ENCODE data around the gene PIK3C2B. TPM values are rescaled to one million over a fixed set of nuclear protein-coding genes. Genes with fewer than 3 reads are reported as not detected.

The PIK3C2B gene
- total and polyA plus RNA-seq, 2 donors (not counting 3 experiments of a cell fraction or from before 2014, with no cell fraction given), result 33.7 to 49.0 TPM

- dilution Hi-C loops (cut with MboI; ENCODE audit: extremely low pct_ligation_motif_present, low sequenced_read_pairs), result loop anchor here (10.0 kb wide), 1 partner anchor 59 kb away; no protein-coding TSS in a partner anchor
- peak overlapping the region; percentile 71 for H2AFZ ChIP-seq (ENCODE audit: low read depth, low read length)
- no peaks in the 10 kb centered on the region for H3K36me3 ChIP-seq (ENCODE audit: control insufficient read depth in 2 of 2, extremely low read depth in 1 of 2, insufficient read depth in 2 of 2, low read length in 2 of 2)
- DNase-seq (ENCODE audit: low read depth, low spot score) (peak; percentile 74), FAIRE-seq (no peak)
- TF ChIP-seq MAX (IDR thresholded peaks at IDR 0.05; ENCODE audit: insufficient read depth, insufficient read length), result no peak
- TF ChIP-seq GATA2 (IDR thresholded peaks at IDR 0.05; ENCODE audit: insufficient read depth, insufficient read length, low read depth, low read length), result no peak
- no peak for TF ChIP-seq EZH2 (IDR thresholded peaks at IDR 0.05; ENCODE audit: borderline replicate concordance, low read depth, low read length, severe bottlenecking)
- TF ChIP-seq POLR2AphosphoS5 (IDR thresholded peaks at IDR 0.05; ENCODE audit: insufficient read depth, low read depth, low read length), result no peak
- TF ChIP-seq FOS (IDR thresholded peaks at IDR 0.05; ENCODE audit: borderline replicate concordance, insufficient read depth, low read length), result no peak
- TF ChIP-seq, protein P1, sequence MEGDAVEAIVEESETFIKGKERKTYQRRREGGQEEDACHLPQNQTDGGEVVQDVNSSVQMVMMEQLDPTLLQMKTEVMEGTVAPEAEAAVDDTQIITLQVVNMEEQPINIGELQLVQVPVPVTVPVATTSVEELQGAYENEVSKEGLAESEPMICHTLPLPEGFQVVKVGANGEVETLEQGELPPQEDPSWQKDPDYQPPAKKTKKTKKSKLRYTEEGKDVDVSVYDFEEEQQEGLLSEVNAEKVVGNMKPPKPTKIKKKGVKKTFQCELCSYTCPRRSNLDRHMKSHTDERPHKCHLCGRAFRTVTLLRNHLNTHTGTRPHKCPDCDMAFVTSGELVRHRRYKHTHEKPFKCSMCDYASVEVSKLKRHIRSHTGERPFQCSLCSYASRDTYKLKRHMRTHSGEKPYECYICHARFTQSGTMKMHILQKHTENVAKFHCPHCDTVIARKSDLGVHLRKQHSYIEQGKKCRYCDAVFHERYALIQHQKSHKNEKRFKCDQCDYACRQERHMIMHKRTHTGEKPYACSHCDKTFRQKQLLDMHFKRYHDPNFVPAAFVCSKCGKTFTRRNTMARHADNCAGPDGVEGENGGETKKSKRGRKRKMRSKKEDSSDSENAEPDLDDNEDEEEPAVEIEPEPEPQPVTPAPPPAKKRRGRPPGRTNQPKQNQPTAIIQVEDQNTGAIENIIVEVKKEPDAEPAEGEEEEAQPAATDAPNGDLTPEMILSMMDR (IDR thresholded peaks at IDR 0.05; ENCODE audit: extremely low read depth in 1 of 2, insufficient read depth in 1 of 2, low read depth in 1 of 2, low read length in 2 of 2), result no peak
- TF ChIP-seq POLR2A (IDR thresholded peaks at IDR 0.05; ENCODE audit: low read depth, low read length), result no peak
- no peak for TF ChIP-seq JUN (IDR thresholded peaks at IDR 0.05; ENCODE audit: borderline replicate concordance, insufficient read depth, insufficient read length, low read depth)
- no peak for TF ChIP-seq MYC (IDR thresholded peaks at IDR 0.05; ENCODE audit: low read depth, low read length)
- no peaks in the 10 kb centered on the region for H3K27me3 ChIP-seq (ENCODE audit: control insufficient read depth in 2 of 2, insufficient read depth in 2 of 2, low read length in 2 of 2)
- no peaks in the 10 kb centered on the region for H3K79me2 ChIP-seq (ENCODE audit: control insufficient read depth, insufficient read depth, low read length)
- H3K27ac ChIP-seq (ENCODE audit: insufficient read depth, low read depth, low read length), result peak overlapping the region; percentile 21
- H3K4me3 ChIP-seq (replicated peaks in 1 of 3; ENCODE audit: insufficient read depth in 1 of 3, low read depth in 1 of 3, low read length in 3 of 3), result no peak overlapping the region
- peak overlapping the region; percentile 4 for H3K9ac ChIP-seq (replicated peaks; ENCODE audit: extremely low read depth, insufficient read depth, low read length)
- H3K9me3 ChIP-seq (replicated peaks; ENCODE audit: control insufficient read depth, insufficient read depth, low read length), result no peaks in the 10 kb centered on the region
- peak overlapping the region; percentile 8 for H3K4me2 ChIP-seq (ENCODE audit: insufficient read depth, low read length)
- intact Hi-C loops (cut with micrococcal nuclease), result loop anchor here (1.0 to 10.0 kb wide), 9 partner anchors 10 to 639 kb away; partner anchors contain the start of genes GOLT1A, PIK3C2B, PPP1R15B and SNRPE
- no peaks in the 10 kb centered on the region for H3K9me1 ChIP-seq (replicated peaks; ENCODE audit: control insufficient read depth, extremely low read depth, insufficient read depth, low read length)
- ChIA-PET CTCF (interaction anchor here (0.7 to 18.3 kb wide), 17 partner anchors 10 to 303 kb away, joined by 3 to 1267 read pairs (median 14); partner anchors contain the start of genes GOLT1A, MDM4 and PIK3C2B), POLR2A (no interaction called here)
- no TSS peak for BruUV-seq (replicated peaks)
- peaks cover 26% of the 10 kb centered on the region for H3K4me1 ChIP-seq (ENCODE audit: control insufficient read depth, extremely low read depth, insufficient read depth, low read length)
- H4K20me1 ChIP-seq (replicated peaks; ENCODE audit: control insufficient read depth, extremely low read depth, insufficient read depth, low read length), result no peaks in the 10 kb centered on the region
These were observed 9.4 kb upstream of the PIK3C2B start for GRCh38 chr1:204503913-204504519.

Measured in endothelial cell of umbilical vein (primary cell).